Measurements from ENCODE around the gene LRRC7. TPM values are rescaled to one million over a fixed set of nuclear protein-coding genes. Genes with fewer than 3 reads are reported as not detected.
"Not testable (repeated sequence)": the region's sequence is repeated elsewhere in the genome, so short reads cannot be mapped to it uniquely, and the experiment has no call there.

LRRC7 gene
- polyA plus RNA-seq, 1 donor from 2014 or later: 141 TPM

- Histone ChIP-seq H3K9ac (ENCODE audit: low read length) (no peak overlapping the region), H3K36me3 (ENCODE audit: insufficient read depth, low read length) (no peaks in the 10 kb centered on the region), H2AFZ (ENCODE audit: low read depth, low read length) (no peak overlapping the region), H3K4me3 (ENCODE audit: low read length) (no peak overlapping the region), H4K20me1 (ENCODE audit: insufficient read depth) (no peaks in the 10 kb centered on the region), H3K9me3 (ENCODE audit: low read length) (no peaks in the 10 kb centered on the region), H3K9me2 (ENCODE audit: insufficient read depth, low read length) (no peaks in the 10 kb centered on the region), H3F3A (ENCODE audit: insufficient read depth, low read length, poor library complexity, severe bottlenecking) (no peaks in the 10 kb centered on the region), H3K4me2 (ENCODE audit: low read length) (no peak overlapping the region), H3K79me2 (replicated peaks; ENCODE audit: insufficient read depth, low read length) (no peaks in the 10 kb centered on the region), H3K27me3 (ENCODE audit: insufficient read depth, low read depth, low read length) (no peaks in the 10 kb centered on the region), H3K27ac (ENCODE audit: low read length) (no peak overlapping the region)
- TF ChIP-seq CTCF (IDR thresholded peaks at IDR 0.05; ENCODE audit: poor library complexity, severe bottlenecking) (no peak), POLR2AphosphoS5 (IDR thresholded peaks at IDR 0.05) (no peak), EZH2 (IDR thresholded peaks at IDR 0.05; ENCODE audit: borderline replicate concordance, insufficient read depth, low read length, poor library complexity, severe bottlenecking) (no peak), TAF1 (IDR thresholded peaks at IDR 0.05; ENCODE audit: low read depth) (no peak), RAD21 (conservative IDR thresholded peaks at IDR 0.05) (no peak), MXI1 (conservative IDR thresholded peaks at IDR 0.05; ENCODE audit: poor library complexity, severe bottlenecking) (no peak), EP300 (conservative IDR thresholded peaks at IDR 0.05; ENCODE audit: poor library complexity, severe bottlenecking) (no peak), SMC3 (conservative IDR thresholded peaks at IDR 0.05; ENCODE audit: poor library complexity) (no peak), REST (IDR thresholded peaks at IDR 0.05; ENCODE audit: borderline replicate concordance) (no peak)
Observed at GRCh38 chr1:69871412-69871811, 303.7 kb downstream of the LRRC7 start.

GRCh38 chr1:69878338-69878737, 310.6 kb downstream of the LRRC7 start:
- TF ChIP-seq REST (IDR thresholded peaks at IDR 0.05; ENCODE audit: borderline replicate concordance) (no peak), POLR2AphosphoS5 (IDR thresholded peaks at IDR 0.05) (no peak), MXI1 (conservative IDR thresholded peaks at IDR 0.05; ENCODE audit: poor library complexity, severe bottlenecking) (no peak), RAD21 (conservative IDR thresholded peaks at IDR 0.05) (no peak), EP300 (conservative IDR thresholded peaks at IDR 0.05; ENCODE audit: poor library complexity, severe bottlenecking) (no peak), TAF1 (IDR thresholded peaks at IDR 0.05; ENCODE audit: low read depth) (no peak), CTCF (IDR thresholded peaks at IDR 0.05; ENCODE audit: poor library complexity, severe bottlenecking) (no peak), EZH2 (IDR thresholded peaks at IDR 0.05; ENCODE audit: borderline replicate concordance, insufficient read depth, low read length, poor library complexity, severe bottlenecking) (no peak), SMC3 (conservative IDR thresholded peaks at IDR 0.05; ENCODE audit: poor library complexity) (no peak)
- H4K20me1 ChIP-seq (ENCODE audit: insufficient read depth): no peaks in the 10 kb centered on the region
- H3K9me3 ChIP-seq (ENCODE audit: low read length): no peaks in the 10 kb centered on the region
- no peak overlapping the region for H3K4me3 ChIP-seq (ENCODE audit: low read length)
- H3K9me2 ChIP-seq (ENCODE audit: insufficient read depth, low read length): no peaks in the 10 kb centered on the region
- no peak overlapping the region for H2AFZ ChIP-seq (ENCODE audit: low read depth, low read length)
- H3K27me3 ChIP-seq (ENCODE audit: insufficient read depth, low read depth, low read length): no peaks in the 10 kb centered on the region
- no peaks in the 10 kb centered on the region for H3K36me3 ChIP-seq (ENCODE audit: insufficient read depth, low read length)
- no peak overlapping the region for H3K27ac ChIP-seq (ENCODE audit: low read length)
- no peak overlapping the region for H3K4me2 ChIP-seq (ENCODE audit: low read length)
- no peaks in the 10 kb centered on the region for H3K79me2 ChIP-seq (replicated peaks; ENCODE audit: insufficient read depth, low read length)
- no peak overlapping the region for H3K9ac ChIP-seq (ENCODE audit: low read length)
- no peaks in the 10 kb centered on the region for H3F3A ChIP-seq (ENCODE audit: insufficient read depth, low read length, poor library complexity, severe bottlenecking)

GRCh38 chr1:69888016-69888415, 320.3 kb downstream of the LRRC7 start:
- not testable (repeated sequence) for H2AFZ ChIP-seq (ENCODE audit: low read depth, low read length); H3F3A ChIP-seq (ENCODE audit: insufficient read depth, low read length, poor library complexity, severe bottlenecking); H3K4me2 ChIP-seq (ENCODE audit: low read length); H3K9ac ChIP-seq (ENCODE audit: low read length); H3K79me2 ChIP-seq (replicated peaks; ENCODE audit: insufficient read depth, low read length); H3K36me3 ChIP-seq (ENCODE audit: insufficient read depth, low read length); H3K27me3 ChIP-seq (ENCODE audit: insufficient read depth, low read depth, low read length); H3K9me2 ChIP-seq (ENCODE audit: insufficient read depth, low read length); H3K4me3 ChIP-seq (ENCODE audit: low read length); H4K20me1 ChIP-seq (ENCODE audit: insufficient read depth); H3K27ac ChIP-seq (ENCODE audit: low read length); H3K9me3 ChIP-seq (ENCODE audit: low read length)

All from neural cell (in vitro differentiated cells).